HL-60 (cell line): ENCODE data around the gene YPEL1.

ENCODE experiments used
- DNase-seq, 2 experiments: peaks; one replicate each; pipeline ENCODE4 v3.0.0-alpha.2; 2010 to 2020; ENCODE audit warnings: low read depth in 1 of 2, low spot score in 1 of 2
- H3K27ac ChIP-seq: fragments of 250-450 bp; sonication (Bioruptor Pico); replicated peaks from 2 replicates; pipeline ENCODE4 v1.5.1; 2020; ENCODE audit warnings: mild to moderate bottlenecking, moderate library complexity
- H3K27me3 ChIP-seq: fragments of 250-450 bp; sonication (Bioruptor Pico); 2 replicates; pipeline ENCODE4 v1.5.1; 2021; ENCODE audit warnings: mild to moderate bottlenecking, moderate library complexity; ENCODE audit not compliant: insufficient read depth, poor library complexity, severe bottlenecking
- H3K4me3 ChIP-seq: replicated peaks from 2 replicates; pipeline ENCODE4 v1.5.1; 2011; ENCODE audit warnings: mild to moderate bottlenecking, control low read depth, low read length; ENCODE audit not compliant: insufficient read depth
- CTCF ChIP-seq: IDR thresholded peaks from one replicate; pipeline ENCODE4 v1.5.1; 2011; ENCODE audit warnings: low read length, control low read depth, inconsistent platforms; ENCODE audit not compliant: insufficient read depth
- GABPA ChIP-seq: IDR thresholded peaks from 2 replicates; pipeline ENCODE4 v1.6.1; 2012; ENCODE audit warnings: low read depth
- POLR2AphosphoS5 ChIP-seq: IDR thresholded peaks from 2 replicates; pipeline ENCODE4 v1.6.1; 2012; ENCODE audit warnings: low read depth
- REST ChIP-seq: IDR thresholded peaks from 2 replicates; pipeline ENCODE4 v1.6.1; 2012; ENCODE audit warnings: low read depth; ENCODE audit not compliant: insufficient replicate concordance
- SPI1 ChIP-seq: IDR thresholded peaks from 2 replicates; pipeline ENCODE4 v1.6.1; 2012; ENCODE audit warnings: low read depth, mild to moderate bottlenecking, borderline replicate concordance

The YPEL1 gene

GRCh38 chr22:21711851-21712250 lies 23.7 kb downstream of the YPEL1 start:
- no peak for TF ChIP-seq POLR2AphosphoS5
- TF ChIP-seq REST, result no peak
- TF ChIP-seq SPI1, result no peak
- TF ChIP-seq GABPA, result no peak
- no peak for TF ChIP-seq CTCF
- DNase-seq, result no peak
- Histone ChIP-seq H3K4me3 (no peak overlapping the region), H3K27me3 (no peaks in the 10 kb centered on the region), H3K27ac (no peak overlapping the region)

GRCh38 chr22:21710156-21710555 lies 25.4 kb downstream of the YPEL1 start:
- DNase-seq, result no peak
- H3K4me3 ChIP-seq, result no peak overlapping the region
- H3K27me3 ChIP-seq, result no peaks in the 10 kb centered on the region
- TF ChIP-seq SPI1 (no peak), POLR2AphosphoS5 (no peak), CTCF (no peak), REST (no peak), GABPA (no peak)
- no peak overlapping the region for H3K27ac ChIP-seq

- Histone ChIP-seq H3K27me3 (no peaks in the 10 kb centered on the region), H3K4me3 (no peak overlapping the region), H3K27ac (no peak overlapping the region)
- TF ChIP-seq SPI1 (no peak), GABPA (no peak), POLR2AphosphoS5 (no peak), REST (no peak), CTCF (no peak)
- no peak for DNase-seq
Observed at GRCh38 chr22:21709688-21710087, 25.9 kb downstream of the YPEL1 start.
